Ovary (tissue), 9 donors: ENCODE data around the gene BRS3. TPM values are rescaled to one million over a fixed set of nuclear protein-coding genes. Genes with fewer than 3 reads are reported as not detected.

Experiments used
- DNase-seq, 5 donors: peaks; one replicate each; pipeline ENCODE4 v3.0.0-alpha.2; 2019 to 2020
- H3K27ac ChIP-seq, 2 donors: fragments of 200-600 bp; one replicate each; pipeline versions ENCODE4 v1.5.1 to v1.8.0; 2019 to 2022
- H3K27me3 ChIP-seq: fragments of 200-600 bp; one replicate; pipeline ENCODE4 v1.8.0; 2022
- H3K36me3 ChIP-seq: fragments of 200-600 bp; sonication (generic); one replicate; pipeline ENCODE4 v1.5.1; 2019
- H3K4me1 ChIP-seq: one replicate; pipeline ENCODE4 v1.8.1; 2013; ENCODE audit warnings: mild to moderate bottlenecking, moderate library complexity; ENCODE audit not compliant: insufficient read depth
- H3K4me3 ChIP-seq: fragments of 200-600 bp; sonication (generic); one replicate; pipeline ENCODE4 v1.5.1; 2017
- H3K9me3 ChIP-seq, 2 donors: fragments of 200-600 bp in 1 of 2; sonication (generic) in 1 of 2; one replicate each; pipeline versions ENCODE4 v1.5.1 to v1.8.1; 2013 to 2019; ENCODE audit warnings: mild to moderate bottlenecking in 1 of 2, moderate library complexity in 1 of 2
- EP300 ChIP-seq: sonication (generic); formaldehyde crosslinking; IDR thresholded peaks from one replicate; pipeline ENCODE4 v1.6.1; 2017; ENCODE audit warnings: antibody characterized with exemption
- POLR2A ChIP-seq: fragments of 450-650 bp; IDR thresholded peaks from one replicate; pipeline ENCODE4 v1.6.1; 2017; ENCODE audit warnings: antibody characterized with exemption, mild to moderate bottlenecking, moderate library complexity
- WGBS, 3 donors: extraction: QIAGEN DNeasy Blood & Tissue Kit in 1 of 3; methylation state at CpG; one replicate each; pipeline versions ENCODE4 v1.1.5 to v1.1.7; 2013 to 2017; 5-methylcytosine and 5-hydroxymethylcytosine counted together
- intact Hi-C, 4 donors: fragments of 100-400 bp; cut with DNase I; formaldehyde crosslinking; loops; one replicate each; pipeline versions ENCODE4 v1.11.0 to v1.15.1; 2022 to 2023
- polyA plus RNA-seq, 2 donors: library from polyadenylated mRNA; stranded (reverse); fragments of 200-250 nt in 1 of 2; fragments of 350-450 nt in 1 of 2; fragmentation: Illumina TruSeq in 1 of 2; extraction: RNeasy Lipid Tissue Mini Kit (QIAGEN cat#74804) in 1 of 2; gene quantifications; one replicate each; pipeline ENCODE4 v1.2.3, GENCODE V29; 2013 to 2014
- total RNA-seq, 7 donors: library from RNA; depleted of rRNA in 2 of 7; stranded (reverse); fragments of >200 nt in 2 of 7; fragmentation: NEBNext Ultra II Directional in 3 of 7; extraction: Animal tissue kit (Norgen Biotek cat#: 25700) in 3 of 7; gene quantifications; one replicate each; pipeline versions ENCODE4 v1.1.0 to v1.2.4, GENCODE V29; 2016 to 2023
- TF ChIP-seq, protein P1 (sequence below), 3 donors: fragments of 450-650 bp in 2 of 3; fragments of 200-600 bp in 1 of 3; IDR thresholded peaks; one replicate each; pipeline versions ENCODE4 v1.5.1 to v1.8.0; 2016 to 2022; ENCODE audit warnings: antibody characterized with exemption in 3 of 3, mild to moderate bottlenecking in 1 of 3
- donor health status: DM: no; HTN: no; CAD: no; lungs with moderate emphysema.
- donor health status: DM: no; HTN: no; CAD: no.
- donor health status: Bipolar disorder and iron deficiency.
- donor health status: DM: yes; HTN: yes; CAD: no.
- donor health status: DM: no; HTN: no; CAD: no.
- donor health status: DM: yes; HTN: yes; CAD: no.

BRS3 gene
- total and polyA plus RNA-seq, 9 donors, result 0.21 to 2.8 (median 0.98) TPM

DNA sequence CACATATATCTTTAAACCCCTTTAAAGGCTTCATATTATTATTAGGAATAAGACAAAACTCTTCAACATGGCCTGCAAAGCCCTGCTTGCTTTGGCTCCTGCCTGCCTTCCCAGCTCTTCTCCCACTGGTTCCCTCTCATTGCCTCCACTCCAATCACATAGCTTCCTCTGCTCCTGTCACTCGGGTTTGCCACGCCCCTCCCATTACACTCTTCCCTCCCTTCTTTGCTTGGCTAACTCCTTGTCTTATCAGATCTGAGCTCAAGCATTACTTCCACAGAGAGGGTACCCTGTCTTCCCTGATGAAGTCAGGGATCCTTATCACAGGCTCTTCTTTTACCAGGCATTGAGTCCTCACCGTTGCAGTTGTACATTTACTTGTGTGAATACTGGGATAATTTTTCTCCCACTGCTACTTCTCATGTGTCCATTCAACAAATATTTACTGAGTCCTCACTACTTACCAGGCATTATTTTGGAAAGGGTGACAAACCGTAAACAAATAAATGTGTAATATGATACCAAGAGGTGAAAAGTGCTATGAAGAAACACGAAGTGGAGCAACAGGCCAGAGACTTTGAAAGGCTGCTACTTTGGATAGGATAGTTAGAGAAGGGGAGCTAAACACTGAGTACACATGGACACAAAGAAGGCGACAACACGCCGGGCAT lies 41.0 kb downstream of the BRS3 start:
- 65 to 73% (median 72%) methylated on average over 8 of the region's 8 CpGs for WGBS, 3 donors
- intact Hi-C loops, result no loop called here

GRCh38 chrX:136529795-136530194 lies 42.0 kb downstream of the BRS3 start:
- no peak overlapping the region for H3K4me3 ChIP-seq
- H3K9me3 ChIP-seq, result no peaks in the 10 kb centered on the region
- no peak overlapping the region for H3K27ac ChIP-seq
- intact Hi-C loops, result no loop called here
- H3K27me3 ChIP-seq, result no peaks in the 10 kb centered on the region
- H3K36me3 ChIP-seq, result no peaks in the 10 kb centered on the region
- no peak for DNase-seq
- WGBS, 3 donors, result 53 to 75% (median 55%) methylated on average over 2 of the region's 2 CpGs
- TF ChIP-seq EP300 (no peak), POLR2A (no peak)
- TF ChIP-seq, protein P1, sequence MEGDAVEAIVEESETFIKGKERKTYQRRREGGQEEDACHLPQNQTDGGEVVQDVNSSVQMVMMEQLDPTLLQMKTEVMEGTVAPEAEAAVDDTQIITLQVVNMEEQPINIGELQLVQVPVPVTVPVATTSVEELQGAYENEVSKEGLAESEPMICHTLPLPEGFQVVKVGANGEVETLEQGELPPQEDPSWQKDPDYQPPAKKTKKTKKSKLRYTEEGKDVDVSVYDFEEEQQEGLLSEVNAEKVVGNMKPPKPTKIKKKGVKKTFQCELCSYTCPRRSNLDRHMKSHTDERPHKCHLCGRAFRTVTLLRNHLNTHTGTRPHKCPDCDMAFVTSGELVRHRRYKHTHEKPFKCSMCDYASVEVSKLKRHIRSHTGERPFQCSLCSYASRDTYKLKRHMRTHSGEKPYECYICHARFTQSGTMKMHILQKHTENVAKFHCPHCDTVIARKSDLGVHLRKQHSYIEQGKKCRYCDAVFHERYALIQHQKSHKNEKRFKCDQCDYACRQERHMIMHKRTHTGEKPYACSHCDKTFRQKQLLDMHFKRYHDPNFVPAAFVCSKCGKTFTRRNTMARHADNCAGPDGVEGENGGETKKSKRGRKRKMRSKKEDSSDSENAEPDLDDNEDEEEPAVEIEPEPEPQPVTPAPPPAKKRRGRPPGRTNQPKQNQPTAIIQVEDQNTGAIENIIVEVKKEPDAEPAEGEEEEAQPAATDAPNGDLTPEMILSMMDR (IDR thresholded peaks at IDR 0.05), result no peak
- H3K4me1 ChIP-seq, result no peaks in the 10 kb centered on the region

More for the DNA sequence above, 41.0 kb downstream of the BRS3 start:
- Histone ChIP-seq H3K4me1 (no peaks in the 10 kb centered on the region), H3K27me3 (no peaks in the 10 kb centered on the region), H3K9me3 (no peaks in the 10 kb centered on the region), H3K27ac (no peak overlapping the region), H3K4me3 (no peak overlapping the region), H3K36me3 (no peaks in the 10 kb centered on the region)
- TF ChIP-seq POLR2A (no peak), EP300 (no peak)
- TF ChIP-seq, protein P1 (IDR thresholded peaks at IDR 0.05), result no peak
- no peak for DNase-seq

DNA sequence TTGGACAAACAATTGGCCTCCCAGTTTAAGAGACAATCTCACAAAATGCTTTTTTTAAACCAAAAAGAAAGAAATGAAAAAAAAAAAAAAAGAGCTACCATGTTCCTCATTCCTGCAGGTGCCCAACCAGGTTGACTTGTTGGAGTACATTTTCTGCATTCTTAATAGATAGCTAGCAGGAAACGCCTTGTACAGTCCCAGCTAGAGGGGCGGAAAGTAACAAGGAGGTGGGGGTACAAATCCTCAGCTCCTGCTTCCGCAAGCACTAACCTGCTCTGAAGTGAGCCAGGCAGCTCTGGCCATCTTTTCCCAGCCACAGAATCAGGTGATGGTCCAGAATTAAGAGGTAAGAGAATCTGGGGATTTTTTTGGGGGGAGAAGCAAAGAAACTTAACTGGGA lies 44.2 kb downstream of the BRS3 start, which contains the start of gene VGLL1:
Gene VGLL1, plus strand, starts transcription at position 265 of the 400 bp plus-strand sequence. CDS start 3,806 bp downstream, outside the sequence.
- no peak within 1 kb of the TSS for H3K4me3 ChIP-seq
- no peaks in the 10 kb centered on the region for H3K27me3 ChIP-seq
- WGBS, 3 donors, result 81 to 91% (median 87%) methylated on average over 3 of the region's 3 CpGs
- TF ChIP-seq EP300 (no peak), POLR2A (no peak)
- TF ChIP-seq, protein P1 (IDR thresholded peaks at IDR 0.05), result no peak
- H3K36me3 ChIP-seq, result no peaks in the 10 kb centered on the region
- H3K4me1 ChIP-seq, result no peaks in the 10 kb centered on the region
- no peak within 1 kb of the TSS for H3K27ac ChIP-seq
- no peak for DNase-seq
- intact Hi-C loops, result no loop called here
- no peaks in the 10 kb centered on the region for H3K9me3 ChIP-seq

GRCh38 chrX:136534131-136534530 lies 46.4 kb downstream of the BRS3 start:
- no peak overlapping the region for H3K4me3 ChIP-seq
- H3K4me1 ChIP-seq, result no peaks in the 10 kb centered on the region
- no peaks in the 10 kb centered on the region for H3K27me3 ChIP-seq
- no peak overlapping the region for H3K27ac ChIP-seq
- no peak for DNase-seq
- H3K9me3 ChIP-seq, result no peaks in the 10 kb centered on the region
- TF ChIP-seq, protein P1 (IDR thresholded peaks at IDR 0.05), result no peak
- intact Hi-C loops, result no loop called here
- H3K36me3 ChIP-seq, result no peaks in the 10 kb centered on the region
- 67 to 83% (median 79%) methylated on average over 2 of the region's 2 CpGs for WGBS, 3 donors
